ENCODE results near the gene SLC20A1.
"Not testable (repeated sequence)": the region's sequence is repeated elsewhere in the genome, so short reads cannot be mapped to it uniquely, and the experiment has no call there.

Gene SLC20A1

GRCh38 chr2:112645310-112646101 lies at the start of gene SLC20A1:
TSS of gene SLC20A1 (plus strand) at chr2:112645939. CDS start at chr2:112646829, 890 bp downstream.
- peak; percentile 93 to 99 for DNase-seq (ENCODE audit: low read depth in 2 of 2)

- DNase-seq (ENCODE audit: low read depth in 2 of 2) = no peak
Observed at GRCh38 chr2:112597537-112598322, 48.0 kb upstream of the SLC20A1 start.

GRCh38 chr2:112600634-112601033 lies 45.1 kb upstream of the SLC20A1 start:
- DNase-seq (ENCODE audit: low read depth in 2 of 2) = no peak

- no peak for DNase-seq (ENCODE audit: low read depth in 2 of 2)
Observed at GRCh38 chr2:112601754-112602153, 44.0 kb upstream of the SLC20A1 start.

GRCh38 chr2:112602917-112603316 lies 42.8 kb upstream of the SLC20A1 start:
- no peak for DNase-seq (ENCODE audit: low read depth in 2 of 2)

GRCh38 chr2:112603731-112604130 lies 42.0 kb upstream of the SLC20A1 start:
- DNase-seq (ENCODE audit: low read depth in 2 of 2) = no peak

- DNase-seq (ENCODE audit: low read depth in 2 of 2) = no peak
Observed at GRCh38 chr2:112604952-112605351, 40.8 kb upstream of the SLC20A1 start.

GRCh38 chr2:112605926-112606325 lies 39.8 kb upstream of the SLC20A1 start:
- DNase-seq (ENCODE audit: low read depth in 2 of 2) = no peak

GRCh38 chr2:112606547-112606946 lies 39.2 kb upstream of the SLC20A1 start:
- DNase-seq (ENCODE audit: low read depth in 2 of 2) = no peak

GRCh38 chr2:112607680-112608438 lies 37.9 kb upstream of the SLC20A1 start:
- DNase-seq (ENCODE audit: low read depth in 2 of 2) = no peak

- not testable (repeated sequence) for DNase-seq (ENCODE audit: low read depth in 2 of 2)
Observed at GRCh38 chr2:112609320-112609719, 36.4 kb upstream of the SLC20A1 start.

- DNase-seq (ENCODE audit: low read depth in 2 of 2) = not testable (repeated sequence)
Observed at GRCh38 chr2:112612283-112612682, 33.5 kb upstream of the SLC20A1 start.

- no peak for DNase-seq (ENCODE audit: low read depth in 2 of 2)
Observed at GRCh38 chr2:112614201-112614840, 31.4 kb upstream of the SLC20A1 start.

GRCh38 chr2:112615051-112615450 lies 30.7 kb upstream of the SLC20A1 start:
- DNase-seq (ENCODE audit: low read depth in 2 of 2) = no peak

- DNase-seq (ENCODE audit: low read depth in 2 of 2) = not testable (repeated sequence)
Observed at GRCh38 chr2:112615798-112616197, 29.9 kb upstream of the SLC20A1 start.

GRCh38 chr2:112618383-112618782 lies 27.4 kb upstream of the SLC20A1 start:
- no peak for DNase-seq (ENCODE audit: low read depth in 2 of 2)

GRCh38 chr2:112621790-112622527 lies 23.8 kb upstream of the SLC20A1 start:
- DNase-seq (ENCODE audit: low read depth in 2 of 2) = no peak

GRCh38 chr2:112622528-112622849 lies 23.2 kb upstream of the SLC20A1 start:
- no peak for DNase-seq (ENCODE audit: low read depth in 2 of 2)

- DNase-seq (ENCODE audit: low read depth in 2 of 2) = peak; percentile 50 to 59
Observed at GRCh38 chr2:112623913-112624777, 21.6 kb upstream of the SLC20A1 start.

GRCh38 chr2:112625474-112626114 lies 20.1 kb upstream of the SLC20A1 start:
- DNase-seq (ENCODE audit: low read depth in 2 of 2) = no peak

Measured in stimulated activated CD8-positive, alpha-beta memory T cell treated with anti-CD3 and anti-CD28 coated beads, Interleukin-15, amount 100 ng/mL, for 4 hours (primary cell).